Measurements from ENCODE around the gene OR1A2. TPM values are rescaled to one million over a fixed set of nuclear protein-coding genes. Genes with fewer than 3 reads are reported as not detected.

The OR1A2 gene
- not detected in 2 replicates for total RNA-seq (2021)
- Bru-seq, nascent RNA: not detected
- not detected for BruChase-seq, experiment 1, labeled RNA remaining after a 2-hour chase
- not detected for BruChase-seq, experiment 2, labeled RNA remaining after a 6-hour chase
- long read RNA-seq: 0 reads

DNA sequence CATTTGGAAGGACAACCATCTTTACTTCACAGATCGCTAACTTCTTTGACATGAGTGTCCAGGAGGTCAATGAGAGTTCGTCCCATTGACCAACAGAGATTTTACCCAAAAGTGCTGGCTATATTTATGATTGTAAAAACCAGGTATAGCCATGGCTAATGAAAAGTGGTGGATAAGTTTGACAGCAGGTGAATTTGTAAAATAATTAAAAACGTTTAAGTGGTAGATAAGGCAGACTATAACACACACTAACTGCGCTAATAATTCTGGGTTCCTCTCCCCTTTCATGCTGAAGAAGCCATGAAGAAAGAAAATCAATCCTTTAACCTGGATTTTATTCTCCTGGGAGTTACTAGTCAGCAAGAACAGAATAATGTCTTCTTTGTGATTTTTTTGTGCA, at the start of gene OR1A2:
OR1A2 (plus strand) TSS at position 301 of the 400 bp plus-strand sequence; CDS start at position 301, 0 bp downstream.
- POLR2A ChIA-PET (ENCODE audit: low non-redundant PET): no interaction called here
- no peak within 1 kb of the TSS for H3K4me3 ChIP-seq (ENCODE audit: low read depth, low read length, poor library complexity, severe bottlenecking)
- no peak for DNase-seq (ENCODE audit: low spot score)
- H3K27me3 ChIP-seq (replicated peaks; ENCODE audit: insufficient read depth, low read depth, low read length, poor library complexity): peaks cover 6% of the 10 kb centered on the region
- no peak within 1 kb of the TSS for H3K27ac ChIP-seq (ENCODE audit: low read depth, low read length, poor library complexity, severe bottlenecking)
- no peak for TF ChIP-seq EZH2 (IDR thresholded peaks at IDR 0.05; ENCODE audit: borderline replicate concordance, low read depth, low read length, poor library complexity, severe bottlenecking)
- TF ChIP-seq, protein P1, sequence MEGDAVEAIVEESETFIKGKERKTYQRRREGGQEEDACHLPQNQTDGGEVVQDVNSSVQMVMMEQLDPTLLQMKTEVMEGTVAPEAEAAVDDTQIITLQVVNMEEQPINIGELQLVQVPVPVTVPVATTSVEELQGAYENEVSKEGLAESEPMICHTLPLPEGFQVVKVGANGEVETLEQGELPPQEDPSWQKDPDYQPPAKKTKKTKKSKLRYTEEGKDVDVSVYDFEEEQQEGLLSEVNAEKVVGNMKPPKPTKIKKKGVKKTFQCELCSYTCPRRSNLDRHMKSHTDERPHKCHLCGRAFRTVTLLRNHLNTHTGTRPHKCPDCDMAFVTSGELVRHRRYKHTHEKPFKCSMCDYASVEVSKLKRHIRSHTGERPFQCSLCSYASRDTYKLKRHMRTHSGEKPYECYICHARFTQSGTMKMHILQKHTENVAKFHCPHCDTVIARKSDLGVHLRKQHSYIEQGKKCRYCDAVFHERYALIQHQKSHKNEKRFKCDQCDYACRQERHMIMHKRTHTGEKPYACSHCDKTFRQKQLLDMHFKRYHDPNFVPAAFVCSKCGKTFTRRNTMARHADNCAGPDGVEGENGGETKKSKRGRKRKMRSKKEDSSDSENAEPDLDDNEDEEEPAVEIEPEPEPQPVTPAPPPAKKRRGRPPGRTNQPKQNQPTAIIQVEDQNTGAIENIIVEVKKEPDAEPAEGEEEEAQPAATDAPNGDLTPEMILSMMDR (conservative IDR thresholded peaks at IDR 0.05; ENCODE audit: low read depth, low read length): no peak
- H3K4me1 ChIP-seq (ENCODE audit: insufficient read depth, low read length, poor library complexity, severe bottlenecking): no peaks in the 10 kb centered on the region
- no TSS peak for BruUV-seq (replicated peaks)
- no peaks in the 10 kb centered on the region for H3K36me3 ChIP-seq (ENCODE audit: insufficient read depth, low read length, poor library complexity, severe bottlenecking)
- CTCF ChIA-PET: no interaction called here
- intact Hi-C loops (cut with micrococcal nuclease; ENCODE audit: unreplicated experiment): no loop called here
- H3K9me3 ChIP-seq (ENCODE audit: low read depth, low read length, poor library complexity, severe bottlenecking): peaks cover 4% of the 10 kb centered on the region

DNA sequence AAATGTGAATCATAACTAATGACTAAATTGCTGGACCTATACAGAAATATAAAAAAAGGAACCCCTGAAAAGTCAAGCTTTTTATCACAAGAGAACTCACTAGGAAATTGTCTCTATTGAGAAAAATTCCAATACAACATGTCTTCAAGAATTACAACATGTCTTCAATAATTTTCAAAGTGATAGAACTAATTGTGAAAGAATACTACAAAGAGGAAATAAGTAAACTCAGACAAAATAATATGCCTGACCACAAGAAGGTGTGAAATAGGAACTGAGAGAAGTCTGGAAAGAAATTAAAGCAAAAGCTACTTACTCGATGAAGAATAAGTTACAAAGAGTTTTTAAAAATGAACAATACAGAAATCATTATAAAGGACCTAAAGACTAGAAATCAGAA, 40.1 kb upstream of the OR1A2 start:
- Histone ChIP-seq H3K9me3 (ENCODE audit: low read depth, low read length, poor library complexity, severe bottlenecking) (no peaks in the 10 kb centered on the region), H3K27ac (ENCODE audit: low read depth, low read length, poor library complexity, severe bottlenecking) (no peak overlapping the region), H3K36me3 (ENCODE audit: insufficient read depth, low read length, poor library complexity, severe bottlenecking) (no peaks in the 10 kb centered on the region), H3K4me3 (ENCODE audit: low read depth, low read length, poor library complexity, severe bottlenecking) (no peak overlapping the region), H3K27me3 (replicated peaks; ENCODE audit: insufficient read depth, low read depth, low read length, poor library complexity) (peaks cover 27% of the 10 kb centered on the region), H3K4me1 (ENCODE audit: insufficient read depth, low read length, poor library complexity, severe bottlenecking) (no peaks in the 10 kb centered on the region)
- intact Hi-C loops (cut with micrococcal nuclease; ENCODE audit: unreplicated experiment): no loop called here
- no TSS peak for BruUV-seq (replicated peaks)
- no peak for DNase-seq (ENCODE audit: low spot score)
- TF ChIP-seq, protein P1 (conservative IDR thresholded peaks at IDR 0.05; ENCODE audit: low read depth, low read length): no peak
- TF ChIP-seq EZH2 (IDR thresholded peaks at IDR 0.05; ENCODE audit: borderline replicate concordance, low read depth, low read length, poor library complexity, severe bottlenecking): no peak
- CTCF ChIA-PET: no interaction called here
- POLR2A ChIA-PET (ENCODE audit: low non-redundant PET): no interaction called here

- BruUV-seq (replicated peaks): no TSS peak
Measured at GRCh38 chr17:3167574-3167973, 29.7 kb upstream of the OR1A2 start.

GRCh38 chr17:3189961-3190360, 7.4 kb upstream of the OR1A2 start:
- H3K27me3 ChIP-seq (replicated peaks; ENCODE audit: insufficient read depth, low read depth, low read length, poor library complexity): peaks cover 41% of the 10 kb centered on the region
- CTCF ChIA-PET: no interaction called here
- H3K4me3 ChIP-seq (ENCODE audit: low read depth, low read length, poor library complexity, severe bottlenecking): no peak overlapping the region
- H3K36me3 ChIP-seq (ENCODE audit: insufficient read depth, low read length, poor library complexity, severe bottlenecking): no peaks in the 10 kb centered on the region
- POLR2A ChIA-PET (ENCODE audit: low non-redundant PET): no interaction called here
- TF ChIP-seq, protein P1 (conservative IDR thresholded peaks at IDR 0.05; ENCODE audit: low read depth, low read length): no peak
- no peak for TF ChIP-seq EZH2 (IDR thresholded peaks at IDR 0.05; ENCODE audit: borderline replicate concordance, low read depth, low read length, poor library complexity, severe bottlenecking)
- H3K27ac ChIP-seq (ENCODE audit: low read depth, low read length, poor library complexity, severe bottlenecking): no peak overlapping the region
- H3K4me1 ChIP-seq (ENCODE audit: insufficient read depth, low read length, poor library complexity, severe bottlenecking): no peaks in the 10 kb centered on the region
- H3K9me3 ChIP-seq (ENCODE audit: low read depth, low read length, poor library complexity, severe bottlenecking): no peaks in the 10 kb centered on the region
- intact Hi-C loops (cut with micrococcal nuclease; ENCODE audit: unreplicated experiment): no loop called here
- no peak for DNase-seq (ENCODE audit: low spot score)
- BruUV-seq (replicated peaks): no TSS peak

More at GRCh38 chr17:3167574-3167973, 29.7 kb upstream of the OR1A2 start:
- Histone ChIP-seq H3K4me3 (ENCODE audit: low read depth, low read length, poor library complexity, severe bottlenecking) (no peak overlapping the region), H3K4me1 (ENCODE audit: insufficient read depth, low read length, poor library complexity, severe bottlenecking) (no peaks in the 10 kb centered on the region), H3K27ac (ENCODE audit: low read depth, low read length, poor library complexity, severe bottlenecking) (no peak overlapping the region), H3K27me3 (replicated peaks; ENCODE audit: insufficient read depth, low read depth, low read length, poor library complexity) (peaks cover 6% of the 10 kb centered on the region), H3K9me3 (ENCODE audit: low read depth, low read length, poor library complexity, severe bottlenecking) (no peaks in the 10 kb centered on the region), H3K36me3 (ENCODE audit: insufficient read depth, low read length, poor library complexity, severe bottlenecking) (no peaks in the 10 kb centered on the region)
- ChIA-PET CTCF (no interaction called here), POLR2A (ENCODE audit: low non-redundant PET) (no interaction called here)
- intact Hi-C loops (cut with micrococcal nuclease; ENCODE audit: unreplicated experiment): no loop called here
- TF ChIP-seq EZH2 (IDR thresholded peaks at IDR 0.05; ENCODE audit: borderline replicate concordance, low read depth, low read length, poor library complexity, severe bottlenecking): no peak
- DNase-seq (ENCODE audit: low spot score): no peak

Data from A673 (cell line).